DND-41 (cell line): ENCODE results near the gene RSF1.

Source experiments
- ATAC-seq: fragments of 200-7000 bp; cut with Tn5 transposase; 3 replicates; pipeline ENCODE4 v1.9.1; 2021; ENCODE audit warnings: low read depth; ENCODE audit not compliant: insufficient read depth
- DNase-seq: peaks from one replicate; pipeline ENCODE4 v3.0.0-alpha.2; 2020
- H2AFZ ChIP-seq: 2 replicates; pipeline ENCODE4 v1.6.0; 2012; ENCODE audit warnings: low read depth, low read length
- H3K27ac ChIP-seq: 2 replicates; pipeline ENCODE4 v1.5.1; 2012; ENCODE audit warnings: low read length, inconsistent platforms
- H3K27me3 ChIP-seq: fragments of 200-600 bp; sonication (generic); 2 replicates; pipeline ENCODE4 v1.6.0; 2012; ENCODE audit warnings: low read length, mild to moderate bottlenecking, inconsistent platforms; ENCODE audit not compliant: insufficient read depth, poor library complexity
- H3K36me3 ChIP-seq: 2 replicates; pipeline ENCODE4 v1.5.1; 2012; ENCODE audit warnings: low read length, inconsistent platforms; ENCODE audit not compliant: insufficient read depth
- H3K4me1 ChIP-seq: 2 replicates; pipeline ENCODE4 v1.5.1; 2012; ENCODE audit warnings: mild to moderate bottlenecking, low read length; ENCODE audit not compliant: insufficient read depth
- H3K4me2 ChIP-seq: 2 replicates; pipeline ENCODE4 v1.6.0; 2012; ENCODE audit warnings: mild to moderate bottlenecking, moderate library complexity, low read length, inconsistent platforms; ENCODE audit not compliant: insufficient read depth
- H3K4me3 ChIP-seq, 2 experiments: fragments of 200-600 bp in 1 of 2; shearing (Covaris generic) in 1 of 2; 2 replicates each; pipeline ENCODE4 v1.5.1; 2012 to 2016; ENCODE audit warnings: inconsistent platforms in 2 of 2, low read length in 2 of 2, mild to moderate bottlenecking in 2 of 2, low read depth in 1 of 2, moderate library complexity in 1 of 2
- H3K79me2 ChIP-seq: 2 replicates; pipeline ENCODE4 v1.6.0; 2012; ENCODE audit warnings: low read length, inconsistent platforms; ENCODE audit not compliant: insufficient read depth
- H3K9ac ChIP-seq: 2 replicates; pipeline ENCODE4 v1.6.0; 2012; ENCODE audit warnings: low read depth, mild to moderate bottlenecking, inconsistent platforms, low read length, moderate library complexity
- H3K9me3 ChIP-seq: 2 replicates; pipeline ENCODE4 v1.5.1; 2012; ENCODE audit warnings: low read length, moderate library complexity, mild to moderate bottlenecking, inconsistent platforms; ENCODE audit not compliant: insufficient read depth, severe bottlenecking
- H4K20me1 ChIP-seq: 2 replicates; pipeline ENCODE4 v1.6.0; 2012; ENCODE audit warnings: low read length; ENCODE audit not compliant: insufficient read depth
- EZH2 ChIP-seq: IDR thresholded peaks from 3 replicates; pipeline ENCODE4 v1.6.1; 2012; ENCODE audit warnings: borderline replicate concordance, low read depth, mild to moderate bottlenecking, moderate library complexity, low read length, inconsistent platforms; ENCODE audit not compliant: severe bottlenecking
- TF ChIP-seq, protein P1 (sequence below): IDR thresholded peaks from 2 replicates; pipeline ENCODE4 v1.5.1; 2012; ENCODE audit warnings: borderline replicate concordance, low read length, moderate library complexity, mild to moderate bottlenecking; ENCODE audit not compliant: poor library complexity, severe bottlenecking; ENCODE audit errors: extremely low read depth

RSF1 gene

DNA sequence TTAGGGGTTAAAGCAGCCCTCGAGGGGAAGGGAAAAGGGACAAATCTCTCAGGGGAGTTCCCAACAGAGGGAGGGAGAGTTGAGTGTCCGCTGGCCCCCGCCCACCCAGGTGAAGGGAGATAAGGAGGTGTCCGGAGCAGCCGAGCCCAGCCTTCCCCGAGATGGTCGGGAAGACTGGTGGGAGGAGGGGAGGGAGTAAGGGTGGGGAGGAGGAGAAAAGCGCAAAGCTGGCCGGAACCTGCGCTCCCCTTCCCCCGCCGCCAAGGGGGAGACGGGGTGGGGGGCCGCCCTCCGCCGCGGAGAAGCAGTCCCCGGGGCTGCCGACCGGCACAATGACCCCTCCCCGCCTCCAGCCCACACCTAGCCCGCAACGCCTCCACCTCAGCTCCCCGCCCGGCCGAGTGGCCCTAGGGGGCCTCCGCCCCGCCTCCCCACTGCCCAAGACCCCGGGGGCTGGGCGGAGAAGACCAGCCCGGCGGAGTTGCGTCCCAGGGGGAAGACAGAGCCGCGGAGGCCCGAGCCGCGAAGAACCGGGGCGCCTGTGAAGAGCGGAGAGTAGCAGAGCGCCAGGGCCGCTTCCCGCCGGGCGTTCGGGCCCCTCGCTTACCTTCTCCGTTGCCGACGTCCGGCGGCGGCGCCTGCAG, 479 bp downstream of the RSF1 start:
- H3K27ac ChIP-seq, result peak overlapping the region; percentile 86
- peaks cover 5% of the 10 kb centered on the region for H3K36me3 ChIP-seq
- TF ChIP-seq, protein P1, sequence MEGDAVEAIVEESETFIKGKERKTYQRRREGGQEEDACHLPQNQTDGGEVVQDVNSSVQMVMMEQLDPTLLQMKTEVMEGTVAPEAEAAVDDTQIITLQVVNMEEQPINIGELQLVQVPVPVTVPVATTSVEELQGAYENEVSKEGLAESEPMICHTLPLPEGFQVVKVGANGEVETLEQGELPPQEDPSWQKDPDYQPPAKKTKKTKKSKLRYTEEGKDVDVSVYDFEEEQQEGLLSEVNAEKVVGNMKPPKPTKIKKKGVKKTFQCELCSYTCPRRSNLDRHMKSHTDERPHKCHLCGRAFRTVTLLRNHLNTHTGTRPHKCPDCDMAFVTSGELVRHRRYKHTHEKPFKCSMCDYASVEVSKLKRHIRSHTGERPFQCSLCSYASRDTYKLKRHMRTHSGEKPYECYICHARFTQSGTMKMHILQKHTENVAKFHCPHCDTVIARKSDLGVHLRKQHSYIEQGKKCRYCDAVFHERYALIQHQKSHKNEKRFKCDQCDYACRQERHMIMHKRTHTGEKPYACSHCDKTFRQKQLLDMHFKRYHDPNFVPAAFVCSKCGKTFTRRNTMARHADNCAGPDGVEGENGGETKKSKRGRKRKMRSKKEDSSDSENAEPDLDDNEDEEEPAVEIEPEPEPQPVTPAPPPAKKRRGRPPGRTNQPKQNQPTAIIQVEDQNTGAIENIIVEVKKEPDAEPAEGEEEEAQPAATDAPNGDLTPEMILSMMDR, result no peak
- TF ChIP-seq EZH2, result no peak
- peak overlapping the region; percentile 98 for H3K9ac ChIP-seq
- H3K9me3 ChIP-seq, result no peaks in the 10 kb centered on the region
- peak; percentile 18 for ATAC-seq
- peak; percentile 60 for DNase-seq
- H3K27me3 ChIP-seq, result no peaks in the 10 kb centered on the region
- peak overlapping the region; percentile 92 to 98 for H3K4me3 ChIP-seq
- H4K20me1 ChIP-seq, result peaks cover 38% of the 10 kb centered on the region
- peak overlapping the region; percentile 99 for H3K4me2 ChIP-seq
- peak overlapping the region; percentile 92 for H2AFZ ChIP-seq
- peaks cover 65% of the 10 kb centered on the region for H3K79me2 ChIP-seq
- H3K4me1 ChIP-seq, result peaks cover 38% of the 10 kb centered on the region

DNA sequence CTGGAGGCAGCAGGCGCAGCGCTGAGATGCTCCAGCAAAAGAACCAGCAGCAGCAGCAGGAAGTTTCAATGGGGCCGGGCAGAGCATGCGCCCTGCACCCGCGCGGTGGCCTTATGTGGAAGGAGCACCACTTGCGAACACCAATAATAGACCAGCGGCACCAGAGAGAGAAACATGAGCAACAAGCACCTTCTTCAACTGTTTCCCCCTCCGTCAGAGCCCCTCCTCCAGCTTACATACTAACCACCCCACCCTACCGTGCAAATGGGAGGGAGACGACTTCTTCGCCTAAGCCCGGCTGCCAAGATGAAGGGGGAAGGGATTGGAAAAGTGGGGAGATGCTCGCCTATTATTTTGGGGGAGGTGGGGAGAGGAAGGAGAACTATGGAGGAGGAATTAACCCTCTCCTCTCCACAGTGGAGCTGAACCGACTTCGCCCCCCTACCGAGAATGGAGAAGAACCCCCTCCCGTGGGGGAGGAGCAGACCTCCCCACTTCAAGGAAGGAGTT, 1.1 kb downstream of the RSF1 start:
- peak overlapping the region; percentile 92 to 98 for H3K4me3 ChIP-seq
- H2AFZ ChIP-seq, result peak overlapping the region; percentile 92
- H3K9ac ChIP-seq, result peak overlapping the region; percentile 98

GRCh38 chr11:77815459-77815858, 5.1 kb downstream of the RSF1 start:
- Histone ChIP-seq H4K20me1 (peaks cover 68% of the 10 kb centered on the region), H3K4me3 (no peak overlapping the region), H3K9ac (no peak overlapping the region), H3K27ac (no peak overlapping the region), H3K4me1 (peaks cover 27% of the 10 kb centered on the region), H3K9me3 (no peaks in the 10 kb centered on the region), H3K36me3 (peaks cover 32% of the 10 kb centered on the region), H3K27me3 (no peaks in the 10 kb centered on the region), H3K4me2 (no peak overlapping the region), H3K79me2 (peaks cover 100% of the 10 kb centered on the region), H2AFZ (no peak overlapping the region)
- TF ChIP-seq, protein P1, result no peak
- no peak for TF ChIP-seq EZH2
- ATAC-seq (no peak), DNase-seq (no peak)

More for the DNA sequence above, 1.1 kb downstream of the RSF1 start:
- TF ChIP-seq EZH2, result no peak
- TF ChIP-seq, protein P1, result no peak
- H3K4me1 ChIP-seq, result peaks cover 38% of the 10 kb centered on the region
- peak overlapping the region; percentile 99 for H3K4me2 ChIP-seq
- ATAC-seq, result peak; percentile 74
- peaks cover 8% of the 10 kb centered on the region for H3K36me3 ChIP-seq
- no peaks in the 10 kb centered on the region for H3K9me3 ChIP-seq
- H4K20me1 ChIP-seq, result peaks cover 41% of the 10 kb centered on the region
- peak; percentile 91 for DNase-seq
- peaks cover 71% of the 10 kb centered on the region for H3K79me2 ChIP-seq
- peak overlapping the region; percentile 86 for H3K27ac ChIP-seq
- no peaks in the 10 kb centered on the region for H3K27me3 ChIP-seq
